ENCODE data around the gene VAC14. TPM values are rescaled to one million over a fixed set of nuclear protein-coding genes. Genes with fewer than 3 reads are reported as not detected.

The VAC14 gene
- total and polyA plus RNA-seq, 2 experiments from 2014 or later, result 27.1 to 32.4 TPM

DNA sequence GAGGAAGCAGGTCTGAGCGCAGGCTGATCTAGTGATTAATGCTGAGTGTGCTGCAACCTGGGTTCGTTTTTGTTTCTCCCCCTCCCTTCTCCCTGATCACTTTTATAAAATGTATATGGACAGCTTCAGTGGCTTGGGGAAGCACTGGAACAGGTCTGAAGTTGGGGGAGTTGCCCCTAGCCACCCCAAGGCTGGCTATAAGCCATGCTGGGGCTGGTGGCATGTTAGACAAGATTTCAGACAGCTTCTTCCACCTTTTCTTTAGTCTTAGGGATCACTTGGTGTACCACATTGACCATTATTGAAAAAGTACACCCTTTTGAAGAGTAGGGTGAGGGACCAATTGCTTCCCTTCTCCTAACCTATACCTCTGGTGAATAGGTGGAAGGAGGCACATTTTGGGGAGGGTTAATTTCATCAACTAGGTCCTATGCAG, 3.8 kb upstream of the VAC14 start:
- peak overlapping the region; percentile 45 for H3K9ac ChIP-seq
- H3K9me2 ChIP-seq (ENCODE audit: insufficient read depth), result no peaks in the 10 kb centered on the region
- peaks cover 33% of the 10 kb centered on the region for H3F3A ChIP-seq (ENCODE audit: insufficient read depth)
- no peaks in the 10 kb centered on the region for H4K20me1 ChIP-seq (ENCODE audit: insufficient read depth)
- peaks cover 31% of the 10 kb centered on the region for H3K4me1 ChIP-seq (ENCODE audit: insufficient read depth)
- H3K27ac ChIP-seq, result peak overlapping the region; percentile 78
- WGBS, 2 experiments (ENCODE audit: low coverage in 1 of 2, low lambda C conversion rate in 2 of 2, missing lambda C conversion rate in 2 of 2), result 19 to 39% methylated on average over 2 of the region's 2 CpGs
- in situ Hi-C loops (cut with MboI), result no loop called here
- no peaks in the 10 kb centered on the region for H3K27me3 ChIP-seq (replicated peaks; ENCODE audit: insufficient read depth)
- TF ChIP-seq EZH2phosphoT487 (IDR thresholded peaks at IDR 0.05; ENCODE audit: insufficient read depth, low read depth), result no peak
- TF ChIP-seq EZH2 (IDR thresholded peaks at IDR 0.05; ENCODE audit: insufficient read depth, poor library complexity, severe bottlenecking), result no peak
- H3K4me3 ChIP-seq, result peak overlapping the region; percentile 38
- DNase-seq, result no peak
- H2AFZ ChIP-seq, result peak overlapping the region; percentile 48
- no peaks in the 10 kb centered on the region for H3K36me3 ChIP-seq (ENCODE audit: low read depth)
- peaks cover 9% of the 10 kb centered on the region for H3K79me2 ChIP-seq (ENCODE audit: insufficient read depth)
- no peaks in the 10 kb centered on the region for H3K9me3 ChIP-seq (ENCODE audit: low read depth)
- peak overlapping the region; percentile 50 for H3K4me2 ChIP-seq (ENCODE audit: unreplicated experiment)

DNA sequence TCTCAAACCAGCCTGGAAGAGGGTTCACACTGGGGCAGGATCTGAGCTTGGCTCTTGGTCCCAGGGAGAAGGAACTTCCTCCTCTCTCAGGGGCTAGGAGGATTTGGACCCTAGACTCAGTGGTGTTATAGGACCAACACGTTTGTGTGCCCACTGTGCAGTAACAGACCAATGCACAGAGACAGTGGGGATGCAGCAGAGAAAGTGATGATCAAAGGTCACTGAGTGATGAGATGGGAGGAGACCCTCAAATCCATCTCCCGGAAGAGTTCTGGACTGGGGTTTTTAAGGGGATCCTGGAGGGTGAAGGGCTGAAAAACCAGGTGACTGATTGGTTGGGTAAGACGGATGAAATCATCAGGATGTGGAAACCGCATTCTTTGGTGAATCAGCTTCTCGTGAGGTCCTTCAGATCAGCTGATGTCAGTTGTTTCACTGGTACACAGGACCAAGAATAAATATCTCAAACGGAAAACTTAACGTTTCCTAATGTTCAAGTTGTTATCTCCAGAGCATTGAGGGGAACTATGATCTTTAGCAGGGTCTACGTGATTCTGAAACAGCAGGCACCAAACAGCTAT, 3.3 kb upstream of the VAC14 start:
- peak overlapping the region; percentile 48 for H2AFZ ChIP-seq
- no peaks in the 10 kb centered on the region for H3K9me2 ChIP-seq (ENCODE audit: insufficient read depth)
- H3K4me3 ChIP-seq, result peak overlapping the region; percentile 38
- H4K20me1 ChIP-seq (ENCODE audit: insufficient read depth), result no peaks in the 10 kb centered on the region; the same call in 1 of the 2 replicates
- H3F3A ChIP-seq (ENCODE audit: insufficient read depth), result peaks cover 33% of the 10 kb centered on the region
- H3K4me2 ChIP-seq (ENCODE audit: unreplicated experiment), result peak overlapping the region; percentile 50
- H3K27ac ChIP-seq, result peak overlapping the region; percentile 78
- in situ Hi-C loops (cut with MboI), result no loop called here
- no peaks in the 10 kb centered on the region for H3K27me3 ChIP-seq (replicated peaks; ENCODE audit: insufficient read depth)
- 50 to 51% methylated on average over 8 of the region's 8 CpGs for WGBS, 2 experiments (ENCODE audit: low coverage in 1 of 2, low lambda C conversion rate in 2 of 2, missing lambda C conversion rate in 2 of 2)
- peak; percentile 78 for DNase-seq
- H3K9me3 ChIP-seq (ENCODE audit: low read depth), result no peaks in the 10 kb centered on the region
- TF ChIP-seq EZH2phosphoT487 (IDR thresholded peaks at IDR 0.05; ENCODE audit: insufficient read depth, low read depth), result no peak
- peak overlapping the region; percentile 45 for H3K9ac ChIP-seq
- no peaks in the 10 kb centered on the region for H3K36me3 ChIP-seq (ENCODE audit: low read depth)
- H3K79me2 ChIP-seq (ENCODE audit: insufficient read depth), result peaks cover 14% of the 10 kb centered on the region
- H3K4me1 ChIP-seq (ENCODE audit: insufficient read depth), result peaks cover 37% of the 10 kb centered on the region

DNA sequence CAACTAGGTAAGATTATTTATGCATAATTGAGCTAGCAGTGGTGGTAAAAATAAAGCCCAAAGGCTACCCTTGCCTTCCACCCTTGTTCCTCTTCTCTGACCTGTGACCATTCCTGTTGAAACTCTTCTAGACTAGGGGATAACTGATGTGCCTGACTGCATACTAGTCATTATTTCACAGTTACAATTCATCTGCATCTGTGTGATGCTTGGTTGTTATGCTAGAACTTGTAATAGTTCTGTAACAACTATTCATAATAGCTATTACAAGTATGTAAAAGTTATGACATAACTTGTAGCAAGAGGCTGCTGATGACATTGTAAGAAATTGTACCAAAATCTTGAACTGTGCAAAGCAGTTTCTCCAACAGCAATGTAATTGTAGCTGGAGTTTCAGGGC, 2.4 kb upstream of the VAC14 start:
- peak; percentile 30 for DNase-seq
- Histone ChIP-seq H3K27me3 (replicated peaks; ENCODE audit: insufficient read depth) (no peaks in the 10 kb centered on the region), H3K4me3 (no peak overlapping the region), H2AFZ (no peak overlapping the region), H3K9me3 (ENCODE audit: low read depth) (no peaks in the 10 kb centered on the region), H3K9me2 (ENCODE audit: insufficient read depth) (no peaks in the 10 kb centered on the region), H3K4me1 (ENCODE audit: insufficient read depth) (peaks cover 38% of the 10 kb centered on the region), H3K36me3 (ENCODE audit: low read depth) (no peaks in the 10 kb centered on the region), H3K9ac (no peak overlapping the region), H3K27ac (peak overlapping the region; percentile 78), H3K79me2 (ENCODE audit: insufficient read depth) (peaks cover 23% of the 10 kb centered on the region), H4K20me1 (ENCODE audit: insufficient read depth) (no peaks in the 10 kb centered on the region; the same call in 1 of the 2 replicates), H3K4me2 (ENCODE audit: unreplicated experiment) (no peak overlapping the region), H3F3A (ENCODE audit: insufficient read depth) (peaks cover 33% of the 10 kb centered on the region)
- in situ Hi-C loops (cut with MboI), result no loop called here
- TF ChIP-seq EZH2 (IDR thresholded peaks at IDR 0.05; ENCODE audit: insufficient read depth, poor library complexity, severe bottlenecking), result no peak
- TF ChIP-seq EZH2phosphoT487 (IDR thresholded peaks at IDR 0.05; ENCODE audit: insufficient read depth, low read depth), result no peak

DNA sequence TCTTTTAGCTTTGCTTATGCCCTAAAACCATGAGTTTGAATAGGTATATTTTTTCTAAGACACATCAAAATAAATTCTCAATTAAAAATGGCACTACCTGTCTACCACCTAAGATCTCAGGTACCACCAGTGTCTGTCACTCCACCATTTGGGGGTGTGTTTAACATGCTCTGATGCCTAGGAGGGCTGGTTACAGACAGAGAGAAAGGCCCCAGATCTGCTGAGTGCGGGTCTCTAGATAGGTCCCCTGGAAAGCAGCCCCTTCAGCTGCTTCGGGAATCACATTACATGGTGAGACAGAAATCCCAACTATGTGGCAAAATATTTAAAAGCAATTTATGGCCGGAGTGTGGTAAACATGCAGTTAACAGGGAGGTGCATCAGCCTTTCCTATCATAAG, 653 bp upstream of the VAC14 start:
- in situ Hi-C loops (cut with MboI), result no loop called here
- H3K4me3 ChIP-seq, result peak overlapping the region; percentile 85
- no peak overlapping the region for H3K4me2 ChIP-seq (ENCODE audit: unreplicated experiment)
- H3K9me2 ChIP-seq (ENCODE audit: insufficient read depth), result no peaks in the 10 kb centered on the region
- H3K9me3 ChIP-seq (ENCODE audit: low read depth), result no peaks in the 10 kb centered on the region
- no peak overlapping the region for H3K9ac ChIP-seq
- no peak for DNase-seq
- H3K27ac ChIP-seq, result no peak overlapping the region
- H3F3A ChIP-seq (ENCODE audit: insufficient read depth), result peaks cover 28% of the 10 kb centered on the region
- H4K20me1 ChIP-seq (ENCODE audit: insufficient read depth), result peaks cover 2% of the 10 kb centered on the region; the same call in 1 of the 2 replicates
- WGBS, 2 experiments (ENCODE audit: low coverage in 1 of 2, low lambda C conversion rate in 2 of 2, missing lambda C conversion rate in 2 of 2), result 78 to 80% methylated on average over 3 of the region's 3 CpGs
- peaks cover 38% of the 10 kb centered on the region for H3K4me1 ChIP-seq (ENCODE audit: insufficient read depth)
- no peak for TF ChIP-seq EZH2phosphoT487 (IDR thresholded peaks at IDR 0.05; ENCODE audit: insufficient read depth, low read depth)
- TF ChIP-seq EZH2 (IDR thresholded peaks at IDR 0.05; ENCODE audit: insufficient read depth, poor library complexity, severe bottlenecking), result no peak
- peaks cover 39% of the 10 kb centered on the region for H3K79me2 ChIP-seq (ENCODE audit: insufficient read depth)
- no peaks in the 10 kb centered on the region for H3K27me3 ChIP-seq (replicated peaks; ENCODE audit: insufficient read depth)
- H2AFZ ChIP-seq, result peak overlapping the region; percentile 84; the same call in 1 of the 2 replicates
- no peaks in the 10 kb centered on the region for H3K36me3 ChIP-seq (ENCODE audit: low read depth)

Data from GM23248 (cell line).